CD4-positive, alpha-beta T cell treated with Interleukin-17A for 1 hour (primary cell): Measurements from ENCODE around the gene COA8.

Source experiments
- DNase-seq: peaks from one replicate; pipeline ENCODE4 v3.0.0-alpha.2; 2020

The COA8 gene

GRCh38 chr14:103538291-103539055 is 24.3 kb upstream of the COA8 start:
- no peak for DNase-seq

- no peak for DNase-seq
Observed at GRCh38 chr14:103539056-103539825, 23.5 kb upstream of the COA8 start.

- no peak for DNase-seq
Observed at GRCh38 chr14:103540821-103541708, 21.7 kb upstream of the COA8 start.

- DNase-seq, result no peak
Observed at GRCh38 chr14:103541709-103542604, 20.8 kb upstream of the COA8 start.

GRCh38 chr14:103542605-103543088 is 20.1 kb upstream of the COA8 start:
- DNase-seq, result no peak

- no peak for DNase-seq
Observed at GRCh38 chr14:103543140-103543539, 19.6 kb upstream of the COA8 start.

GRCh38 chr14:103543721-103544387 is 18.9 kb upstream of the COA8 start:
- no peak for DNase-seq

- no peak for DNase-seq
Observed at GRCh38 chr14:103544388-103545218, 18.2 kb upstream of the COA8 start.

GRCh38 chr14:103545219-103545914 is 17.4 kb upstream of the COA8 start:
- DNase-seq, result no peak

- no peak for DNase-seq
Observed at GRCh38 chr14:103545915-103546651, 16.7 kb upstream of the COA8 start.

GRCh38 chr14:103546652-103547454 is 15.9 kb upstream of the COA8 start:
- DNase-seq, result peak; percentile 79

GRCh38 chr14:103547455-103547940 is 15.3 kb upstream of the COA8 start:
- DNase-seq, result no peak

- no peak for DNase-seq
Observed at GRCh38 chr14:103547941-103548462, 14.8 kb upstream of the COA8 start.

GRCh38 chr14:103548463-103549351 is 14.1 kb upstream of the COA8 start:
- no peak for DNase-seq

- DNase-seq, result no peak
Observed at GRCh38 chr14:103549361-103550311, 13.1 kb upstream of the COA8 start.
